GM12892 (cell line): Measurements from ENCODE around the gene KIF3C.

Experiments used
- POLR2A ChIP-seq: IDR thresholded peaks from 2 replicates; pipeline ENCODE4 v1.6.1; 2011; ENCODE audit warnings: low read depth, low read length, control low read depth
- TAF1 ChIP-seq: IDR thresholded peaks from 2 replicates; pipeline ENCODE4 v1.6.1; 2011; ENCODE audit warnings: low read depth, mild to moderate bottlenecking, control low read depth, low read length, borderline replicate concordance

DNA sequence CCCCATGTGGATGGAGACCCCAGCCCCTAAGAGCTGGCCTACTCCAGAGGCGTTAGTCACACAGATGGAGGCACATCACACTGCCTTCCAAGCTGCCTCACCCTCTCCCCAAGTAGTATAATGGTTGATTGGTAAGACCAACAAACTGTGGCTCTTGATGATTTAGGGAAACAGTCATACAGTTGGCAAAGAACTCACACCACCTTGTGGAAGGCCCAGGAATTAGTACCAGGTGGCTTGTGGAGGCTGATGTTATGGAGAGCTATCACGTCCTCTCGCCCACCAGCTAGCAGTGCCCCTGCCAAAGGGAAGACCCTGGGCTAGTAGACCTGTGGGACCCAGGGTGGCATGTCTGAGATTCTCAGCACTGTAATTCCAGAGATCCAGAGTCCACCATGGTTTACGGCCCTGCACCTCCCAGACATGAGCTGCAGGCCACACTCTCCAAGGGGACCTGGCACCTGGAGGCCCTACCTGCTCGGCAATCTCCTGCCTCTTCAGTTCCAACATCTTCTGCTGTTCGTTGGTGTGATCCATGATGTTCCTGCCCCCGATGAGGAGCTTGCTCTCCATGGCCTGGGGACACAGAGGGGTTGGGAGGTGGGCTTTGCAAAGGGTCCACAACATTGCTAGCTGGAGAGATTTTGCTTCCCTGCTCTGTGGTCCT lies 26.3 kb downstream of the KIF3C start:
- TF ChIP-seq TAF1: no peak
- TF ChIP-seq POLR2A: no peak
